ENCODE data around the gene AGA.

AGA gene

GRCh38 chr4:177391287-177391686 is 51.0 kb downstream of the AGA start:
- H3K27ac ChIP-seq = no peak overlapping the region
- TF ChIP-seq CTCF (conservative IDR thresholded peaks at IDR 0.05) = no peak

DNA sequence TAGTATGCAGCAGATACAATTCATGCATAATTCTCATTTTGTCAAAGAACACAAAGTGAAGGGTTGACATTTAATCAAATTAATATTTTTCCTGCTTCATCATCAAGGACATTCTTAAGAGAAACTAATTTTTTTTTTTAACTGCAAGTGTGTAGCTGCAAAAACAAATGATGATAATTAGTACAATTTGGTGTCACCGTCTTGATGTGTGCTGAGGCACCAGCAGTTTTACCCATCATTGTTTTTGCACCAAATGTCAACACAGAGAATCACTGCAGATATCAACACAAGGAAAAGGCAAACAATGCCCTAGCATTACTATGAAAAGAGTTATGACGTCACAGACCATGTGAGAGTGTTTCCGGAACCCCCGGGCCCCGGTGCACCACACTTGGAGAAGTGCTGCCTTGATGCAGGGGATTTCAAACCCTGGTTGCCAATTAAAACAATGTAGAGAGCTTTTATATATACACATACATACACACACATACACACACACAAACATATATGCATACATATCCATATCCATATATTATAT is 55.9 kb downstream of the AGA start:
- TF ChIP-seq CTCF (conservative IDR thresholded peaks at IDR 0.05) = no peak
- no peak overlapping the region for H3K27ac ChIP-seq

DNA sequence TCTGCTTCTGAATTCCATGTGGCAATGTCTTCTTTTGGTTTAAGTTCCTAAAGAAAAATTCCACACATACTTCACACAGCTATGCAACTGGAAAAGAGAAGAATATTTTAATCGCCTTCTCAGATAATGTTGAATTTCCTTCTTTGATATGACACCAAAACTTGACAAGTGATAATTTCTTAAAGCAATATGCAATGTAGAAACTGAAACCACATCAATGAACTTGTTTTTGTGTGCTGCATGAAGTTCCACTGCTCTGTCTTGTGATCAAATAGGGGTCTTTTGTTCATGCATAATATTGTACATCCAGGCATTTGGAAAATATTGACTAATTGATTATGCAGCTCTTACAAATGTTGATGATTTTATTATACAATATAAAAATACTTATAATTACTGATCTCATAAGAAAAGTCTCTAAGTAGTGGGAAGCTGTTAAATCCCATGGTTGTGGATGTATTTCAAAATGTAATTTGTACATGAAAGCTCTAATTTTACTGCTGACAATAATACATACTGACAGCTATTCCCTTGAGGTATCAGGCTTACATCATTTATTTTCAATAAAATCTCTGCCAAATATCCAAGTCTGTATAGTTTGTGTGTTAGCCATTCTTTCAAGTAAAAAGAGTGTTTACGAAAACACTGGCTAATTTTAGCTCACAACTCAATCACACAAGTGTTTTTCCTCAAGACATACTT is 56.5 kb downstream of the AGA start:
- H3K27ac ChIP-seq = no peak overlapping the region
- no peak for TF ChIP-seq CTCF (conservative IDR thresholded peaks at IDR 0.05)

- TF ChIP-seq CTCF (conservative IDR thresholded peaks at IDR 0.05) = no peak
- no peak overlapping the region for H3K27ac ChIP-seq
Observed at GRCh38 chr4:177384856-177385397, 57.3 kb downstream of the AGA start.

GRCh38 chr4:177381762-177382310 is 60.4 kb downstream of the AGA start:
- no peak for TF ChIP-seq CTCF (conservative IDR thresholded peaks at IDR 0.05)
- no peak overlapping the region for H3K27ac ChIP-seq

Measured in VCaP (cell line).